ENCODE data around the gene AMELX.

AMELX gene

GRCh38 chrX:11273544-11273943 lies 19.7 kb upstream of the AMELX start:
- H3K36me3 ChIP-seq (ENCODE audit: insufficient read depth, low read length) = no peaks in the 10 kb centered on the region

GRCh38 chrX:11282043-11282442 lies 11.2 kb upstream of the AMELX start:
- Histone ChIP-seq H3K9me3 (ENCODE audit: control insufficient read depth, insufficient read depth, low read length) (no peaks in the 10 kb centered on the region), H3K4me1 (ENCODE audit: insufficient read depth, low read length) (no peaks in the 10 kb centered on the region), H3K9ac (ENCODE audit: low read depth, low read length) (no peak overlapping the region), H3K36me3 (ENCODE audit: insufficient read depth, low read length) (no peaks in the 10 kb centered on the region)

More at GRCh38 chrX:11273544-11273943, 19.7 kb upstream of the AMELX start:
- Histone ChIP-seq H3K9ac (ENCODE audit: low read depth, low read length) (no peak overlapping the region), H3K4me1 (ENCODE audit: insufficient read depth, low read length) (no peaks in the 10 kb centered on the region), H3K9me3 (ENCODE audit: control insufficient read depth, insufficient read depth, low read length) (no peaks in the 10 kb centered on the region)

GRCh38 chrX:11285651-11286050 lies 7.6 kb upstream of the AMELX start:
- Histone ChIP-seq H3K36me3 (ENCODE audit: insufficient read depth, low read length) (no peaks in the 10 kb centered on the region), H3K4me1 (ENCODE audit: insufficient read depth, low read length) (no peaks in the 10 kb centered on the region), H3K9ac (ENCODE audit: low read depth, low read length) (no peak overlapping the region), H3K9me3 (ENCODE audit: control insufficient read depth, insufficient read depth, low read length) (no peaks in the 10 kb centered on the region)

GRCh38 chrX:11287505-11287904 lies 5.7 kb upstream of the AMELX start:
- no peaks in the 10 kb centered on the region for H3K4me1 ChIP-seq (ENCODE audit: insufficient read depth, low read length)
- H3K9ac ChIP-seq (ENCODE audit: low read depth, low read length) = no peak overlapping the region
- no peaks in the 10 kb centered on the region for H3K36me3 ChIP-seq (ENCODE audit: insufficient read depth, low read length)
- H3K9me3 ChIP-seq (ENCODE audit: control insufficient read depth, insufficient read depth, low read length) = no peaks in the 10 kb centered on the region

GRCh38 chrX:11290416-11291102 lies 2.7 kb upstream of the AMELX start:
- Histone ChIP-seq H3K9me3 (ENCODE audit: control insufficient read depth, insufficient read depth, low read length) (no peaks in the 10 kb centered on the region), H3K4me1 (ENCODE audit: insufficient read depth, low read length) (no peaks in the 10 kb centered on the region), H3K36me3 (ENCODE audit: insufficient read depth, low read length) (no peaks in the 10 kb centered on the region), H3K9ac (ENCODE audit: low read depth, low read length) (no peak overlapping the region)

- H3K4me1 ChIP-seq (ENCODE audit: insufficient read depth, low read length) = no peaks in the 10 kb centered on the region; the same call in 1 of the 2 replicates
- H3K9me3 ChIP-seq (ENCODE audit: control insufficient read depth, insufficient read depth, low read length) = no peaks in the 10 kb centered on the region
- H3K36me3 ChIP-seq (ENCODE audit: insufficient read depth, low read length) = no peaks in the 10 kb centered on the region
- no peak overlapping the region for H3K9ac ChIP-seq (ENCODE audit: low read depth, low read length)
Observed at GRCh38 chrX:11296051-11296450, 2.8 kb downstream of the AMELX start.

GRCh38 chrX:11298600-11298999 lies 5.4 kb downstream of the AMELX start:
- no peaks in the 10 kb centered on the region for H3K9me3 ChIP-seq (ENCODE audit: control insufficient read depth, insufficient read depth, low read length)
- H3K4me1 ChIP-seq (ENCODE audit: insufficient read depth, low read length) = no peaks in the 10 kb centered on the region; the same call in 1 of the 2 replicates
- no peaks in the 10 kb centered on the region for H3K36me3 ChIP-seq (ENCODE audit: insufficient read depth, low read length)
- H3K9ac ChIP-seq (ENCODE audit: low read depth, low read length) = no peak overlapping the region

- H3K9me3 ChIP-seq (ENCODE audit: control insufficient read depth, insufficient read depth, low read length) = no peaks in the 10 kb centered on the region
- no peaks in the 10 kb centered on the region for H3K36me3 ChIP-seq (ENCODE audit: insufficient read depth, low read length)
- H3K9ac ChIP-seq (ENCODE audit: low read depth, low read length) = no peak overlapping the region
- peaks cover 16% of the 10 kb centered on the region; the same call in 1 of the 2 replicates for H3K4me1 ChIP-seq (ENCODE audit: insufficient read depth, low read length)
Observed at GRCh38 chrX:11304829-11305228, 11.6 kb downstream of the AMELX start.

- Histone ChIP-seq H3K9ac (ENCODE audit: low read depth, low read length) (no peak overlapping the region), H3K36me3 (ENCODE audit: insufficient read depth, low read length) (no peaks in the 10 kb centered on the region), H3K4me1 (ENCODE audit: insufficient read depth, low read length) (peaks cover 16% of the 10 kb centered on the region; the same call in 1 of the 2 replicates), H3K9me3 (ENCODE audit: control insufficient read depth, insufficient read depth, low read length) (no peaks in the 10 kb centered on the region)
Observed at GRCh38 chrX:11305641-11306040, 12.4 kb downstream of the AMELX start.

GRCh38 chrX:11309220-11309619 lies 16.0 kb downstream of the AMELX start:
- Histone ChIP-seq H3K9ac (ENCODE audit: low read depth, low read length) (no peak overlapping the region), H3K36me3 (ENCODE audit: insufficient read depth, low read length) (no peaks in the 10 kb centered on the region), H3K4me1 (ENCODE audit: insufficient read depth, low read length) (peaks cover 16% of the 10 kb centered on the region; the same call in 1 of the 2 replicates), H3K9me3 (ENCODE audit: control insufficient read depth, insufficient read depth, low read length) (no peaks in the 10 kb centered on the region)

- Histone ChIP-seq H3K4me1 (ENCODE audit: insufficient read depth, low read length) (no peaks in the 10 kb centered on the region), H3K9ac (ENCODE audit: low read depth, low read length) (no peak overlapping the region), H3K9me3 (ENCODE audit: control insufficient read depth, insufficient read depth, low read length) (no peaks in the 10 kb centered on the region), H3K36me3 (ENCODE audit: insufficient read depth, low read length) (no peaks in the 10 kb centered on the region)
Observed at GRCh38 chrX:11311706-11312105, 18.5 kb downstream of the AMELX start.

GRCh38 chrX:11319806-11320520 lies 26.8 kb downstream of the AMELX start:
- H3K9me3 ChIP-seq (ENCODE audit: control insufficient read depth, insufficient read depth, low read length) = no peaks in the 10 kb centered on the region
- H3K9ac ChIP-seq (ENCODE audit: low read depth, low read length) = no peak overlapping the region
- H3K4me1 ChIP-seq (ENCODE audit: insufficient read depth, low read length) = no peaks in the 10 kb centered on the region
- H3K36me3 ChIP-seq (ENCODE audit: insufficient read depth, low read length) = no peaks in the 10 kb centered on the region

GRCh38 chrX:11321986-11322385 lies 28.8 kb downstream of the AMELX start:
- Histone ChIP-seq H3K4me1 (ENCODE audit: insufficient read depth, low read length) (no peaks in the 10 kb centered on the region), H3K36me3 (ENCODE audit: insufficient read depth, low read length) (no peaks in the 10 kb centered on the region), H3K9ac (ENCODE audit: low read depth, low read length) (no peak overlapping the region), H3K9me3 (ENCODE audit: control insufficient read depth, insufficient read depth, low read length) (no peaks in the 10 kb centered on the region)

- no peak overlapping the region for H3K9ac ChIP-seq (ENCODE audit: low read depth, low read length)
- no peaks in the 10 kb centered on the region for H3K4me1 ChIP-seq (ENCODE audit: insufficient read depth, low read length)
- H3K36me3 ChIP-seq (ENCODE audit: insufficient read depth, low read length) = no peaks in the 10 kb centered on the region
- H3K9me3 ChIP-seq (ENCODE audit: control insufficient read depth, insufficient read depth, low read length) = no peaks in the 10 kb centered on the region
Observed at GRCh38 chrX:11328134-11328533, 34.9 kb downstream of the AMELX start.

- Histone ChIP-seq H3K36me3 (ENCODE audit: insufficient read depth, low read length) (no peaks in the 10 kb centered on the region), H3K9ac (ENCODE audit: low read depth, low read length) (no peak overlapping the region), H3K9me3 (ENCODE audit: control insufficient read depth, insufficient read depth, low read length) (no peaks in the 10 kb centered on the region), H3K4me1 (ENCODE audit: insufficient read depth, low read length) (no peaks in the 10 kb centered on the region)
Observed at GRCh38 chrX:11329021-11329420, 35.8 kb downstream of the AMELX start.
